ENCODE data around the gene LCN10.

Gene LCN10

GRCh38 chr9:136754059-136754572, 11.4 kb upstream of the LCN10 start:
- DNase-seq = no peak

- no peak for DNase-seq
Measured at GRCh38 chr9:136753371-136754058, 10.8 kb upstream of the LCN10 start.

- DNase-seq = no peak
Measured at GRCh38 chr9:136751814-136752213, 9.1 kb upstream of the LCN10 start.

- no peak for DNase-seq
Measured at GRCh38 chr9:136751244-136751643, 8.5 kb upstream of the LCN10 start.

GRCh38 chr9:136750526-136750925, 7.8 kb upstream of the LCN10 start:
- no peak for DNase-seq

GRCh38 chr9:136748666-136749611, 6.2 kb upstream of the LCN10 start:
- no peak for DNase-seq

- DNase-seq = no peak
Measured at GRCh38 chr9:136748201-136748600, 5.5 kb upstream of the LCN10 start, which contains the start of gene LCN6. TSS of gene LCN6 (minus strand) at chr9:136748525. CDS start at chr9:136748483, 42 bp downstream.

- no peak for DNase-seq
Measured at GRCh38 chr9:136747161-136748060, 4.7 kb upstream of the LCN10 start.

- no peak for DNase-seq
Measured at GRCh38 chr9:136746621-136747020, 3.9 kb upstream of the LCN10 start.

- no peak for DNase-seq
Measured at GRCh38 chr9:136746155-136746490, 3.4 kb upstream of the LCN10 start.

GRCh38 chr9:136745389-136746154, 2.8 kb upstream of the LCN10 start:
- DNase-seq = no peak

GRCh38 chr9:136744773-136745172, 2.0 kb upstream of the LCN10 start:
- DNase-seq = no peak

GRCh38 chr9:136743639-136744211, 985 bp upstream of the LCN10 start:
- DNase-seq = no peak

- no peak for DNase-seq
Measured at GRCh38 chr9:136741883-136742571, 713 bp downstream of the LCN10 start.

- no peak for DNase-seq
Measured at GRCh38 chr9:136740971-136741882, 1.5 kb downstream of the LCN10 start.

GRCh38 chr9:136740491-136740890, 2.2 kb downstream of the LCN10 start:
- no peak for DNase-seq

- DNase-seq = no peak
Measured at GRCh38 chr9:136740069-136740468, 2.7 kb downstream of the LCN10 start.

GRCh38 chr9:136739509-136739908, 3.2 kb downstream of the LCN10 start:
- DNase-seq = no peak

GRCh38 chr9:136738960-136739359, 3.8 kb downstream of the LCN10 start:
- no peak for DNase-seq

Data from islet precursor cell (in vitro differentiated cells).